ENCODE results near the gene CTLA4. TPM values are rescaled to one million over a fixed set of nuclear protein-coding genes. Genes with fewer than 3 reads are reported as not detected.

Gene CTLA4
- total RNA-seq, 1 donor from 2014 or later, result 0.65 TPM

DNA sequence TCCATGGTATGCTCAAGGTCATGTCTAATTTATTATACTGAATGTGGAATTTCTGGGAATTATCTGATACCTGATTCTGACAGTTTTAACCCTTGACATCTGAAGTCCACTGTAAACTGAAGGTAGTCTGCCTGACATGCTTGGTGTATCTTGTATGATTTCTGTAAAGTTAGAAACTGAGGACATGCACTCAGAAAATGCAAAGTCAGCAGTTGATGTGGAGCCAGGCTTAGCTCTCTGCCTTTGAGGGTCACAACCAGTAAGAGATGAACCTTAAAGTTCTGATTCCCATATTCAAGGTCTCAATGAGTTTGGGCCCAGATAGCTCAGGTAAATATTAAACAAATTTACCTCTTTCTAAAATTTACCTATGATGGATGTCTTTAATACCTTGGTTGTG, 12.3 kb upstream of the CTLA4 start:
- no peak overlapping the region for H3K4me3 Mint-ChIP-seq
- no peaks in the 10 kb centered on the region for H3K4me1 Mint-ChIP-seq
- H3K9me3 Mint-ChIP-seq, result no peaks in the 10 kb centered on the region
- H3K36me3 Mint-ChIP-seq (ENCODE audit: low read depth), result no peaks in the 10 kb centered on the region
- DNase-seq (ENCODE audit: low read depth, low spot score), result no peak
- TF ChIP-seq, protein P1, sequence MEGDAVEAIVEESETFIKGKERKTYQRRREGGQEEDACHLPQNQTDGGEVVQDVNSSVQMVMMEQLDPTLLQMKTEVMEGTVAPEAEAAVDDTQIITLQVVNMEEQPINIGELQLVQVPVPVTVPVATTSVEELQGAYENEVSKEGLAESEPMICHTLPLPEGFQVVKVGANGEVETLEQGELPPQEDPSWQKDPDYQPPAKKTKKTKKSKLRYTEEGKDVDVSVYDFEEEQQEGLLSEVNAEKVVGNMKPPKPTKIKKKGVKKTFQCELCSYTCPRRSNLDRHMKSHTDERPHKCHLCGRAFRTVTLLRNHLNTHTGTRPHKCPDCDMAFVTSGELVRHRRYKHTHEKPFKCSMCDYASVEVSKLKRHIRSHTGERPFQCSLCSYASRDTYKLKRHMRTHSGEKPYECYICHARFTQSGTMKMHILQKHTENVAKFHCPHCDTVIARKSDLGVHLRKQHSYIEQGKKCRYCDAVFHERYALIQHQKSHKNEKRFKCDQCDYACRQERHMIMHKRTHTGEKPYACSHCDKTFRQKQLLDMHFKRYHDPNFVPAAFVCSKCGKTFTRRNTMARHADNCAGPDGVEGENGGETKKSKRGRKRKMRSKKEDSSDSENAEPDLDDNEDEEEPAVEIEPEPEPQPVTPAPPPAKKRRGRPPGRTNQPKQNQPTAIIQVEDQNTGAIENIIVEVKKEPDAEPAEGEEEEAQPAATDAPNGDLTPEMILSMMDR (conservative IDR thresholded peaks at IDR 0.05), result no peak
- no peak overlapping the region for H3K27ac Mint-ChIP-seq (ENCODE audit: unreplicated experiment)
- H3K27me3 Mint-ChIP-seq (ENCODE audit: low read depth), result no peaks in the 10 kb centered on the region

DNA sequence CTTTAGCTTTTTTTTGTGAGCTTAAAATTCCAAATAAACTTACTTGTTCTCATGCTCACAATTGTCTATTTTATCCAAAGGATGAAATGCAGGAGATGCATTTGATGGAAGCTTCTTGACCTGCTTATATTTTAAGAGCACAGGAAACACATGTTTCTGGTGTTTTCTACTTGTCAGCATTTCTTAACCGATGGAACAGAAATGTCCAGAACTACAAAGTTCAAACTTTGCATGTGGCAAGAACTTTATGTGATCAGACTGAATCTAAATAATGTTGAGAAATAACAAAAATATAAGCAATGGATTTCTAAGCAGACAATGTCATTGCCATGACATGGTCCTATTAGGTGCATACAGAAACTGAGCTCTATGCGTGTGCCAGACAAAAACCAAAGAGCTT, 9.9 kb upstream of the CTLA4 start:
- Mint-ChIP-seq H3K27me3 (ENCODE audit: low read depth) (no peaks in the 10 kb centered on the region), H3K4me1 (no peaks in the 10 kb centered on the region), H3K9me3 (no peaks in the 10 kb centered on the region), H3K27ac (ENCODE audit: unreplicated experiment) (no peak overlapping the region), H3K4me3 (no peak overlapping the region), H3K36me3 (ENCODE audit: low read depth) (no peaks in the 10 kb centered on the region)
- TF ChIP-seq, protein P1 (conservative IDR thresholded peaks at IDR 0.05), result no peak
- DNase-seq (ENCODE audit: low read depth, low spot score), result no peak

DNA sequence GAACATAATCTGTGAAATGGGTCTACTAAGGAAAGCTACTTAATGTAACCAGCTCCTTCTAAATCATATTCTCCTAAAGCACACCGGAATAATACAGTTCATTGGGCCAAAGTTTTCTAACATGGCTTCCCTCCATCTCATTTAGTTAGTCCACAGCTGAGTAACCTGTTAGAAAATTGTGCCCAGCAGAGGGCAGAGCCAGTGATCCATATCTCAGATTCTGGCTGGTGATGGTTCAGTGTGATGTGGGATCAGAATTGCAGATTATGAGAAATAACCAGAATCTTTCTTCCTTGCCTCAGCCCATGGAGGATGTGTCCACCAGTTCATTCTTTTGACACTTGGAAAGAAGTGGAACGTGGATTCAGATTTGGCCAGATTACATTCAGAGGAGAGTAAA, 9.4 kb upstream of the CTLA4 start:
- H3K4me3 Mint-ChIP-seq, result no peak overlapping the region
- TF ChIP-seq, protein P1 (conservative IDR thresholded peaks at IDR 0.05), result no peak
- H3K4me1 Mint-ChIP-seq, result no peaks in the 10 kb centered on the region
- H3K27me3 Mint-ChIP-seq (ENCODE audit: low read depth), result no peaks in the 10 kb centered on the region
- H3K27ac Mint-ChIP-seq (ENCODE audit: unreplicated experiment), result no peak overlapping the region
- DNase-seq (ENCODE audit: low read depth, low spot score), result no peak
- H3K9me3 Mint-ChIP-seq, result no peaks in the 10 kb centered on the region
- H3K36me3 Mint-ChIP-seq (ENCODE audit: low read depth), result no peaks in the 10 kb centered on the region

DNA sequence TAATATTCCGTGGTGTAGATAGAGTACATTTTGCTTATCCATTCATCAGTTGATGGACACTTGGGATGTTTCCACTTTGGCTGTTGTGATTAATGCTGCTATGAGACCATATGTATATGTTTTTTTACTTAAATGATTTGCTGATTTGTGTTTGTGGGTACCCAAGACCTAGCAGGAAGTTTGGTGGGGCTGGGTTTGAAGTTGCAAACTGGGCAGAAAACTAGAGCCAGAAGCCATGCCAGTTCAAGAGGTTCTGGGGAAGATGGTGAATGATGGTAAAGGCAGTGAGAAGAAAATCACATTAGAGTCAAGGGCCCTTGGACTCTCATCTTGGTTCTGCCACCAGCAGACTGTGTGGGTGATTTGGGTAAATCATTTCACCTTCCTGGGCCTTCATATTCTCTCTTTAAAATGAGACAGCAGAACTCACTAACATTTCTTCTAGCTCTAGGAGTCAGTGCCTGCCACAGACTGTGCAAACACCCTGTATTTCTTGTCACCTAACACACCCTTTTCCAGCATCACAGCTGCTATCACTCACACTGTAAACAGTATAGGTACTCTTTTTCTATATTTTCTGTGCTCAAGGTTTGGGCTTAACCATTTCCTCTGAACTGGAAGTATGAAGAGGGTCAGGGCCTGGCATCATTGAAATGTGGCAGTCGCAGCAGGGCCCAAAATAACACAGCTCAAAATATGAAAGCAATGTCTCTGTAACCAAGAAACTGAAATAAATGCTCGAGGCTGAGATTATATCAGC, 8.4 kb upstream of the CTLA4 start:
- Mint-ChIP-seq H3K36me3 (ENCODE audit: low read depth) (no peaks in the 10 kb centered on the region), H3K27ac (ENCODE audit: unreplicated experiment) (no peak overlapping the region), H3K27me3 (ENCODE audit: low read depth) (no peaks in the 10 kb centered on the region), H3K9me3 (no peaks in the 10 kb centered on the region), H3K4me1 (no peaks in the 10 kb centered on the region), H3K4me3 (no peak overlapping the region)
- TF ChIP-seq, protein P1 (conservative IDR thresholded peaks at IDR 0.05), result no peak
- no peak for DNase-seq (ENCODE audit: low read depth, low spot score)

DNA sequence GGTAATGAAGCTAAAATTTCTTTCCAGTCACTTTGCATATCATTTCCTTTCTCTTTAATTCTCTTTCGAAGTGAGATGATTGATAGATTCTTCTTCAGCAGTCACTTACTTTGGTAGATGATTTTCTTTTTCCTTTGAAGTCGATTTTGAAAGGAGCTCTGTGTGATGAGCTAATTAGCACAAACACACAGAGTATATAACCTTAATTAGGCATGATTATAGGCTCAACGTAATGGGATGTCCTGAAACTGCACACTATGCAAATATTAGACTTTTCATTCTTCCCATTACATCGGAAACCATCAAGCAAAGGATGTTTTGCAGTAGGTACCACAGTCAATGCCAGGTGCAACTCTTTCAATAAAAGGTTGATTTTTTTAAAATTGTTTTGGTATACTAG, 6.4 kb upstream of the CTLA4 start:
- H3K9me3 Mint-ChIP-seq, result peaks cover 5% of the 10 kb centered on the region
- no peak for DNase-seq (ENCODE audit: low read depth, low spot score)
- no peaks in the 10 kb centered on the region for H3K36me3 Mint-ChIP-seq (ENCODE audit: low read depth)
- no peak overlapping the region for H3K4me3 Mint-ChIP-seq
- H3K4me1 Mint-ChIP-seq, result no peaks in the 10 kb centered on the region
- H3K27me3 Mint-ChIP-seq (ENCODE audit: low read depth), result no peaks in the 10 kb centered on the region
- TF ChIP-seq, protein P1 (conservative IDR thresholded peaks at IDR 0.05), result no peak
- no peak overlapping the region for H3K27ac Mint-ChIP-seq (ENCODE audit: unreplicated experiment)

Data from neural crest cell (in vitro differentiated cells).